ENCODE results near the gene KRT35. TPM values are rescaled to one million over a fixed set of nuclear protein-coding genes. Genes with fewer than 3 reads are reported as not detected.
A peak's percentile ranks its signal among the peaks of the same experiment; 100 is the strongest.

The KRT35 gene
- total RNA-seq, 1 donor from 2014 or later: not detected

GRCh38 chr17:41500131-41500911 is 19.4 kb upstream of the KRT35 start:
- Histone ChIP-seq H3K9me3 (no peaks in the 10 kb centered on the region), H3K4me3 (no peak overlapping the region), H3K4me1 (peaks cover 37% of the 10 kb centered on the region), H3K36me3 (no peaks in the 10 kb centered on the region), H3K27ac (no peak overlapping the region), H3K27me3 (no peaks in the 10 kb centered on the region)
- TF ChIP-seq POLR2A (IDR thresholded peaks at IDR 0.05): no peak
- TF ChIP-seq, protein P1, sequence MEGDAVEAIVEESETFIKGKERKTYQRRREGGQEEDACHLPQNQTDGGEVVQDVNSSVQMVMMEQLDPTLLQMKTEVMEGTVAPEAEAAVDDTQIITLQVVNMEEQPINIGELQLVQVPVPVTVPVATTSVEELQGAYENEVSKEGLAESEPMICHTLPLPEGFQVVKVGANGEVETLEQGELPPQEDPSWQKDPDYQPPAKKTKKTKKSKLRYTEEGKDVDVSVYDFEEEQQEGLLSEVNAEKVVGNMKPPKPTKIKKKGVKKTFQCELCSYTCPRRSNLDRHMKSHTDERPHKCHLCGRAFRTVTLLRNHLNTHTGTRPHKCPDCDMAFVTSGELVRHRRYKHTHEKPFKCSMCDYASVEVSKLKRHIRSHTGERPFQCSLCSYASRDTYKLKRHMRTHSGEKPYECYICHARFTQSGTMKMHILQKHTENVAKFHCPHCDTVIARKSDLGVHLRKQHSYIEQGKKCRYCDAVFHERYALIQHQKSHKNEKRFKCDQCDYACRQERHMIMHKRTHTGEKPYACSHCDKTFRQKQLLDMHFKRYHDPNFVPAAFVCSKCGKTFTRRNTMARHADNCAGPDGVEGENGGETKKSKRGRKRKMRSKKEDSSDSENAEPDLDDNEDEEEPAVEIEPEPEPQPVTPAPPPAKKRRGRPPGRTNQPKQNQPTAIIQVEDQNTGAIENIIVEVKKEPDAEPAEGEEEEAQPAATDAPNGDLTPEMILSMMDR (IDR thresholded peaks at IDR 0.05): no peak
- no peak for TF ChIP-seq POLR2AphosphoS5 (IDR thresholded peaks at IDR 0.05; ENCODE audit: insufficient read depth in 1 of 2, low read depth in 1 of 2)
- no peak for DNase-seq (ENCODE audit: extremely low spot score in 2 of 2)
- intact Hi-C loops (cut with DNase I): no loop called here

DNA sequence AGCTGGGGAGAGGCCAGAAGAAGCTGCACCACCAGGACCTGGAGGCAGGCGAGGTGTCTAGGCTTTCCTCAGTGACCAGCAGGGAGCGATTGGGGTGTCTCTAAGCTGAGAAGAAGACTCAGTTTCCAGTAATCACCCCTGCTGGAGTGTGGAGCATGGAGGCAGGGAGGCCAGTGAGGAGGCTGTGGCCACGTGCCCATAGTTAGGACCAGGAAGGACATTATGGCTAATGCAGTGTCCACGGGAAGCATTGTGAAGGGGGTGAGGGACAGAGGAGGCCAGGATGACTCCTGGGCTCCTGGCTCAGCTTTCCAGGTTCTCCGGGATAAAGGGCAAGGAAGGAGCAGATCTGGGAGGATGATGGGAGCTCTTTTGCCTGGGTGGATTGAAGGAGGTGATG is 18.8 kb upstream of the KRT35 start:
- H3K27me3 ChIP-seq: no peaks in the 10 kb centered on the region
- H3K36me3 ChIP-seq: no peaks in the 10 kb centered on the region
- intact Hi-C loops (cut with DNase I): no loop called here
- TF ChIP-seq POLR2A (IDR thresholded peaks at IDR 0.05): no peak
- TF ChIP-seq POLR2AphosphoS5 (IDR thresholded peaks at IDR 0.05; ENCODE audit: insufficient read depth in 1 of 2, low read depth in 1 of 2): no peak
- TF ChIP-seq, protein P1 (IDR thresholded peaks at IDR 0.05): no peak
- no peak for DNase-seq (ENCODE audit: extremely low spot score in 2 of 2)
- no peak overlapping the region for H3K4me3 ChIP-seq
- H3K9me3 ChIP-seq: no peaks in the 10 kb centered on the region
- no peak overlapping the region for H3K27ac ChIP-seq
- H3K4me1 ChIP-seq: peaks cover 43% of the 10 kb centered on the region

DNA sequence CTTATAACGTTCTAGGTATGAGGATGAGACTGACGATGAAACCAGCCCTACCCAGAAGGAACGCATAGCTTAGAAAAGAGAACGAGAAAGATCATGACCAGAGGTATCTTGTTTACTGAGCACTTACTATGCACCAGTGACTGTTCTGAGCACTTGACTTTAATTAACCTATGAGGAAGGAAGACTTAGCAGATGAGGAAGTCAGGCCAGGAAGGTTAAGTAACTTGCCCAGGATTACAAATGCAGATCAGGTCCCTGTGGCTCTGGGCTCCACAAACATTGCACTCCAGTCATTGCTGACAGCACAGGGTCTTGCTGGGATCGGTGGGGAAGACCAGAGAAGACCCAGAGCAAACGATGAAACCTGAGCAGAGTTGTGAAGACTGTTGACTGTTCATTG is 17.3 kb upstream of the KRT35 start:
- intact Hi-C loops (cut with DNase I): no loop called here
- H3K4me3 ChIP-seq: no peak overlapping the region
- no peaks in the 10 kb centered on the region for H3K27me3 ChIP-seq
- no peak for DNase-seq (ENCODE audit: extremely low spot score in 2 of 2)
- TF ChIP-seq POLR2AphosphoS5 (IDR thresholded peaks at IDR 0.05; ENCODE audit: insufficient read depth in 1 of 2, low read depth in 1 of 2) (peak in 1 of 2 donors; percentile 48), POLR2A (IDR thresholded peaks at IDR 0.05) (no peak)
- H3K27ac ChIP-seq: no peak overlapping the region
- no peaks in the 10 kb centered on the region for H3K9me3 ChIP-seq
- no peaks in the 10 kb centered on the region for H3K36me3 ChIP-seq
- peaks cover 46% of the 10 kb centered on the region for H3K4me1 ChIP-seq

GRCh38 chr17:41496803-41497484 is 16.0 kb upstream of the KRT35 start:
- TF ChIP-seq, protein P1 (IDR thresholded peaks at IDR 0.05): peak in 2 of 3 experiments; percentile 6 to 45
- TF ChIP-seq POLR2AphosphoS5 (IDR thresholded peaks at IDR 0.05; ENCODE audit: insufficient read depth in 1 of 2, low read depth in 1 of 2) (peak; percentile 28 to 55), POLR2A (IDR thresholded peaks at IDR 0.05) (no peak)
- Histone ChIP-seq H3K27me3 (no peaks in the 10 kb centered on the region), H3K27ac (peak overlapping the region; percentile 59), H3K36me3 (no peaks in the 10 kb centered on the region), H3K4me1 (peaks cover 55% of the 10 kb centered on the region), H3K4me3 (no peak overlapping the region), H3K9me3 (no peaks in the 10 kb centered on the region)
- intact Hi-C loops (cut with DNase I): no loop called here
- no peak for DNase-seq (ENCODE audit: extremely low spot score in 2 of 2)

- TF ChIP-seq POLR2A (IDR thresholded peaks at IDR 0.05) (no peak), POLR2AphosphoS5 (IDR thresholded peaks at IDR 0.05; ENCODE audit: insufficient read depth in 1 of 2, low read depth in 1 of 2) (no peak)
- TF ChIP-seq, protein P1 (IDR thresholded peaks at IDR 0.05): no peak
- Histone ChIP-seq H3K27ac (peak overlapping the region; percentile 49), H3K36me3 (no peaks in the 10 kb centered on the region), H3K4me1 (peaks cover 70% of the 10 kb centered on the region), H3K9me3 (no peaks in the 10 kb centered on the region), H3K4me3 (no peak overlapping the region), H3K27me3 (no peaks in the 10 kb centered on the region)
- intact Hi-C loops (cut with DNase I): no loop called here
- no peak for DNase-seq (ENCODE audit: extremely low spot score in 2 of 2)
Observed at GRCh38 chr17:41494524-41494923, 13.6 kb upstream of the KRT35 start.
